ENCODE measurements around the gene NACC2. TPM values are rescaled to one million over a fixed set of nuclear protein-coding genes. Genes with fewer than 3 reads are reported as not detected.
A peak's percentile ranks its signal among the peaks of the same experiment; 100 is the strongest.

NACC2 gene
- total RNA-seq, 2 experiments from 2014 or later, result 6.0 to 6.2 TPM

- CTCF ChIA-PET, result interaction anchor here (1.0 kb wide), 1 partner anchor 67 kb away, joined by 3 read pairs; no protein-coding TSS in a partner anchor
- Mint-ChIP-seq H3K9me3 (no peaks in the 10 kb centered on the region), H3K27me3 (peaks cover 8% of the 10 kb centered on the region), H3K4me1 (ENCODE audit: low read depth) (peaks cover 21% of the 10 kb centered on the region), H3K36me3 (ENCODE audit: low read depth) (no peaks in the 10 kb centered on the region), H3K4me3 (no peak overlapping the region), H3K27ac (no peak overlapping the region)
- TF ChIP-seq, protein P1, sequence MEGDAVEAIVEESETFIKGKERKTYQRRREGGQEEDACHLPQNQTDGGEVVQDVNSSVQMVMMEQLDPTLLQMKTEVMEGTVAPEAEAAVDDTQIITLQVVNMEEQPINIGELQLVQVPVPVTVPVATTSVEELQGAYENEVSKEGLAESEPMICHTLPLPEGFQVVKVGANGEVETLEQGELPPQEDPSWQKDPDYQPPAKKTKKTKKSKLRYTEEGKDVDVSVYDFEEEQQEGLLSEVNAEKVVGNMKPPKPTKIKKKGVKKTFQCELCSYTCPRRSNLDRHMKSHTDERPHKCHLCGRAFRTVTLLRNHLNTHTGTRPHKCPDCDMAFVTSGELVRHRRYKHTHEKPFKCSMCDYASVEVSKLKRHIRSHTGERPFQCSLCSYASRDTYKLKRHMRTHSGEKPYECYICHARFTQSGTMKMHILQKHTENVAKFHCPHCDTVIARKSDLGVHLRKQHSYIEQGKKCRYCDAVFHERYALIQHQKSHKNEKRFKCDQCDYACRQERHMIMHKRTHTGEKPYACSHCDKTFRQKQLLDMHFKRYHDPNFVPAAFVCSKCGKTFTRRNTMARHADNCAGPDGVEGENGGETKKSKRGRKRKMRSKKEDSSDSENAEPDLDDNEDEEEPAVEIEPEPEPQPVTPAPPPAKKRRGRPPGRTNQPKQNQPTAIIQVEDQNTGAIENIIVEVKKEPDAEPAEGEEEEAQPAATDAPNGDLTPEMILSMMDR (IDR thresholded peaks at IDR 0.05), result no peak
- DNase-seq (no peak), ATAC-seq (no peak)
- intact Hi-C loops (cut with micrococcal nuclease), result no loop called here
- POLR2A ChIA-PET, result no interaction called here
Observed at GRCh38 chr9:136054146-136054545, 40.9 kb downstream of the NACC2 start.

- Mint-ChIP-seq H3K9me3 (no peaks in the 10 kb centered on the region), H3K4me3 (no peak overlapping the region), H3K27ac (no peak overlapping the region), H3K4me1 (ENCODE audit: low read depth) (peaks cover 21% of the 10 kb centered on the region), H3K36me3 (ENCODE audit: low read depth) (no peaks in the 10 kb centered on the region), H3K27me3 (peaks cover 8% of the 10 kb centered on the region)
- intact Hi-C loops (cut with micrococcal nuclease), result no loop called here
- TF ChIP-seq, protein P1 (IDR thresholded peaks at IDR 0.05), result no peak
- POLR2A ChIA-PET, result no interaction called here
- ATAC-seq (no peak), DNase-seq (no peak)
- CTCF ChIA-PET, result interaction anchor here (1.0 kb wide), 1 partner anchor 67 kb away, joined by 3 read pairs; no protein-coding TSS in a partner anchor
Observed at GRCh38 chr9:136053757-136054142, 41.3 kb downstream of the NACC2 start.

GRCh38 chr9:136052991-136053756, 41.9 kb downstream of the NACC2 start:
- POLR2A ChIA-PET, result no interaction called here
- peaks cover 21% of the 10 kb centered on the region for H3K4me1 Mint-ChIP-seq (ENCODE audit: low read depth)
- H3K36me3 Mint-ChIP-seq (ENCODE audit: low read depth), result no peaks in the 10 kb centered on the region
- no peaks in the 10 kb centered on the region for H3K9me3 Mint-ChIP-seq
- H3K4me3 Mint-ChIP-seq, result no peak overlapping the region
- no peak overlapping the region for H3K27ac Mint-ChIP-seq
- DNase-seq, result no peak
- H3K27me3 Mint-ChIP-seq, result peaks cover 8% of the 10 kb centered on the region
- TF ChIP-seq, protein P1 (IDR thresholded peaks at IDR 0.05), result no peak
- intact Hi-C loops (cut with micrococcal nuclease), result no loop called here
- ATAC-seq, result no peak
- CTCF ChIA-PET, result interaction anchor here (0.6 to 1.6 kb wide), 2 partner anchors 11 to 70 kb away, joined by 4 to 7 read pairs; no protein-coding TSS in a partner anchor

DNA sequence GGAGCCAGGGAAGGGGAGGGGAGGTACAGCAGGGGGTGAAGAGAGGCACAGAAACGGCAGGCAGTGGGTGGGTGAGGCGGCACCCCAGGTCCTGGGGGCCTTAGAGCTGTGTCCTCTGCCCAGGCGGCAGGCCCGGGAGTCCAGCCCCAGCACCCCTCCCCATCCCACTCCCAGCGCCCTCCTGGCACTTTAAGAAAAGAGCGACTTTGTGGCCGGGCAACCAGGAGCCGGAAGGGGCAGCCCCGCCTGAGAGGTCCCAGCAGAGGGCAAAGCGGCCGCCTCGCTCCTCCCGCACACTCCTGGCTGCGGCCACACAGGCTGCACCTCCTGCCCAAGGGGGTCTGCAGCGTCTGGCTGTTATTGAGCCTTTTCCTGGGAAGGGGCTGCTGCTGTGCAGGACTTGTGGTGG, 42.6 kb downstream of the NACC2 start:
- ChIA-PET POLR2A (no interaction called here), CTCF (interaction anchor here (1.6 kb wide), 1 partner anchor 70 kb away, joined by 7 read pairs; no protein-coding TSS in a partner anchor)
- H3K27ac Mint-ChIP-seq, result no peak overlapping the region
- H3K4me1 Mint-ChIP-seq (ENCODE audit: low read depth), result peaks cover 21% of the 10 kb centered on the region
- peaks cover 8% of the 10 kb centered on the region for H3K27me3 Mint-ChIP-seq
- H3K9me3 Mint-ChIP-seq, result no peaks in the 10 kb centered on the region
- TF ChIP-seq, protein P1 (IDR thresholded peaks at IDR 0.05), result no peak
- H3K4me3 Mint-ChIP-seq, result no peak overlapping the region
- intact Hi-C loops (cut with micrococcal nuclease), result no loop called here
- no peaks in the 10 kb centered on the region for H3K36me3 Mint-ChIP-seq (ENCODE audit: low read depth)
- no peak for DNase-seq
- ATAC-seq, result no peak

- Mint-ChIP-seq H3K27me3 (peaks cover 8% of the 10 kb centered on the region), H3K4me3 (peak overlapping the region; percentile 38), H3K4me1 (ENCODE audit: low read depth) (peaks cover 17% of the 10 kb centered on the region), H3K27ac (no peak overlapping the region), H3K36me3 (ENCODE audit: low read depth) (no peaks in the 10 kb centered on the region), H3K9me3 (no peaks in the 10 kb centered on the region)
- intact Hi-C loops (cut with micrococcal nuclease), result no loop called here
- ATAC-seq (peak; percentile 43), DNase-seq (peak; percentile 44)
- ChIA-PET CTCF (interaction anchor here (1.6 kb wide), 1 partner anchor 71 kb away, joined by 7 read pairs; no protein-coding TSS in a partner anchor), POLR2A (no interaction called here)
- TF ChIP-seq, protein P1 (IDR thresholded peaks at IDR 0.05), result no peak
Observed at GRCh38 chr9:136051837-136052471, 43.1 kb downstream of the NACC2 start.

Data from activated CD8-positive, alpha-beta T cell treated with anti-CD3 and anti-CD28 coated beads for 36 hours (primary cell).